Activated CD4-positive, alpha-beta T cell treated with anti-CD3 and anti-CD28 coated beads for 4 hours (primary cell): ENCODE measurements around the gene TSPAN4.

ENCODE experiments used
- DNase-seq, 2 donors: peaks; one replicate each; pipeline ENCODE4 v3.0.0-alpha.2; 2020

TSPAN4 gene

GRCh38 chr11:837189-837989 lies 5.3 kb upstream of the TSPAN4 start:
- no peak for DNase-seq

- DNase-seq, result no peak
These were observed 4.7 kb upstream of the TSPAN4 start for GRCh38 chr11:837990-838307.

- no peak for DNase-seq
These were observed 4.0 kb upstream of the TSPAN4 start for GRCh38 chr11:838441-839279.

GRCh38 chr11:839280-839623 lies 3.4 kb upstream of the TSPAN4 start:
- no peak for DNase-seq

GRCh38 chr11:839875-840617 lies 2.6 kb upstream of the TSPAN4 start:
- no peak for DNase-seq

GRCh38 chr11:841981-842369 lies 677 bp upstream of the TSPAN4 start:
- DNase-seq, result no peak

GRCh38 chr11:843086-843734 lies 558 bp downstream of the TSPAN4 start:
- no peak for DNase-seq

GRCh38 chr11:843818-844692 lies 1.4 kb downstream of the TSPAN4 start:
- DNase-seq, result no peak

- DNase-seq, result no peak
These were observed 2.3 kb downstream of the TSPAN4 start for GRCh38 chr11:844693-845644.

GRCh38 chr11:845872-846495 lies 3.3 kb downstream of the TSPAN4 start:
- DNase-seq, result no peak

- no peak for DNase-seq
These were observed 3.9 kb downstream of the TSPAN4 start for GRCh38 chr11:846496-847098.

- no peak for DNase-seq
These were observed 5.2 kb downstream of the TSPAN4 start for GRCh38 chr11:847876-848275.

GRCh38 chr11:848380-848931 lies 5.8 kb downstream of the TSPAN4 start:
- peak; percentile 58 to 63 for DNase-seq

GRCh38 chr11:849104-849824 lies 6.6 kb downstream of the TSPAN4 start:
- DNase-seq, result peak in 1 of 2 donors; percentile 40

GRCh38 chr11:849951-850774 lies 7.5 kb downstream of the TSPAN4 start:
- DNase-seq, result no peak

GRCh38 chr11:850775-851763 lies 8.4 kb downstream of the TSPAN4 start:
- DNase-seq, result no peak

GRCh38 chr11:852762-853161 lies 10.1 kb downstream of the TSPAN4 start:
- DNase-seq, result no peak
